Activated naive CD4-positive, alpha-beta T cell treated with anti-CD3 and anti-CD28 coated beads, Interleukin-2, amount 50 U/mL, for 72 hours (primary cell): ENCODE data around the gene PLAC8L1. TPM values are rescaled to one million over a fixed set of nuclear protein-coding genes. Genes with fewer than 3 reads are reported as not detected.
"Not testable (repeated sequence)": the region's sequence is repeated elsewhere in the genome, so short reads cannot be mapped to it uniquely, and the experiment has no call there.

Experiments
- ATAC-seq, 2 donors: fragments of 150-1000 bp; cut with Tn5 transposase; 2 replicates each; pipeline ENCODE4 v1.10.0; 2021; ENCODE audit warnings: mild to moderate bottlenecking in 2 of 2, moderate library complexity in 2 of 2
- DNase-seq, 2 donors: peaks; one replicate each; pipeline ENCODE4 v3.0.0; 2021 to 2022; ENCODE audit warnings: low spot score in 2 of 2
- H3K27ac Mint-ChIP-seq, 2 donors: one replicate each; pipeline ENCODE4 v1.8.0; 2022; ENCODE audit warnings: mild to moderate bottlenecking in 2 of 2, mixed read lengths in 2 of 2
- H3K36me3 Mint-ChIP-seq, 2 donors: one replicate each; pipeline ENCODE4 v1.8.0; 2022; ENCODE audit warnings: mixed read lengths in 2 of 2
- H3K9me3 Mint-ChIP-seq, 2 donors: one replicate each; pipeline ENCODE4 v1.8.0; 2022; ENCODE audit warnings: mixed read lengths in 2 of 2
- total RNA-seq, 2 donors: library from RNA; stranded (reverse); gene quantifications; one replicate each; pipeline ENCODE4 v1.2.3, GENCODE V29; 2022

The PLAC8L1 gene, protein sequence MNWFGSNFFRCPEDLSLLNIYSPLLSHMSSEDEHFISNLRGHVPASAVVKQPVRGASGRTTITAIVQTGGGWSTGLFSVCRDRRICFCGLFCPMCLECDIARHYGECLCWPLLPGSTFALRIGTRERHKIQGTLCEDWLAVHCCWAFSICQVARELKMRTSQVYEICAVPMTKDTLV
- under 1 TPM; 0.64 to 0.88 TPM for total RNA-seq

DNA sequence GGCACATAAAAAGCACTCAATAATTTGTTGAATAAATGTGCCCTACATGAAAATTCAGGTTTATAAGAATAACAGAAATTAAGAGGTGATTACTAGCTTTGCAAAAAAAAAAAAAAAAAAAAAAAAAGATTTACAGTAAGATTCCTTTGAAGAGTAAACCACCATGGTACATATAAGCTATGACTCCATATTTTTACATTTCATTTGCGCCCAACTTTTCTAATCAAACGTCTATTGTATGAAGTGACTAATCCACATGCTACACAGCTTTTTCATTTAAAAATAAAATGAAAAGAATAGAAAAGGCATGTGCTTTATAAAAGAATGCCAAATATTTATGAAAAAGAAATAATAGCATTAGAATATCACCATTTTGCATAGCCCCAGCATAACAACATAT lies at the start of gene PLAC8L1:
PLAC8L1 (minus strand) TSS at position 101 of the 400 bp plus-strand sequence. CDS start 1,266 bp downstream, outside the sequence.
- Mint-ChIP-seq H3K36me3 (peaks cover 9 to 11% of the 10 kb centered on the region in 2 donors), H3K27ac (peak within 1 kb of the TSS in 1 of 2 donors; percentile 20), H3K9me3 (no peaks in the 10 kb centered on the region)
- ATAC-seq = no peak
- no peak for DNase-seq

DNA sequence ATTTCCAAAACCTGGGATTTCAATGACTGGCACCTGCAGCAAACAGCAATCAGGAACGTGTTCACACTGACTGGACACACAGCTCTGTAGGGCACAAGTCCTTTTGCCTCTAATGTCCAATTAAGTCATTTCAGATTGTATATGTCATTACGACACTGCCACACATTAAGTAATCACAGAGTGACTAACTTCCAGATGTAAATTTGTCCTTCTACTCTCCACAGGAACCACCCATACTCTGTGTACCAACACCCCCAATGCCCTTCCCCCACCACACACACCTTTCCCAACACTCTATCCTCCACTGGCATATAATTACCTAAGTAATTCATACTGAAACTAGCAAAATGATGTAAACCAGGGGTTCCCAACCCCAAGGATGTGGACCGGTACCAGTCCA lies 46.6 kb upstream of the PLAC8L1 start:
- ATAC-seq = no peak
- DNase-seq = no peak
- H3K36me3 Mint-ChIP-seq = peaks cover 18 to 26% of the 10 kb centered on the region in 2 donors
- peak overlapping the region in 1 of 2 donors; percentile 97 for H3K27ac Mint-ChIP-seq
- no peaks in the 10 kb centered on the region for H3K9me3 Mint-ChIP-seq

DNA sequence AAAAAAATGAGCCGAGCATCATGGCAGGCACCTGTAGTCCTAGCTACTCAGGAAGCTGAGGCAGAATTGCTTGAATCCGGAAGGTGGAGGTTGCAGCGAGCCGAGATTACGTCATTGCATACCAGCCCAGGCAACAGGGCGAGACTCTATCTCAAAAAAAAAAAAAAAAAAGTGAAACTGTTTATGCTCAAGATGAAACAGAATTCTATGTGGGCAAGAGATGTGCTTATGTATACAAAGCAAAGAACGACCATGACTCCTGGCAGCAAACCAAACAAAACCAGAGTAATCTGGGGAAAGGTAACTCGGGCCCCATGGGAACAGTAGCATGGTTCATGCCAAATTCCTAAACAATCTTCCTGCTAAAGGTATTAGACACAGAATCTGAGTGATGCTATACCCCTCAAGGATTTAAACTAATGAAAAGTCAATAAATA lies 32.6 kb upstream of the PLAC8L1 start:
- H3K9me3 Mint-ChIP-seq = no peaks in the 10 kb centered on the region
- DNase-seq (no peak), ATAC-seq (no peak)
- peaks cover 0 to 24% of the 10 kb centered on the region in 2 donors for H3K36me3 Mint-ChIP-seq
- peak overlapping the region; percentile 61 to 79 for H3K27ac Mint-ChIP-seq

DNA sequence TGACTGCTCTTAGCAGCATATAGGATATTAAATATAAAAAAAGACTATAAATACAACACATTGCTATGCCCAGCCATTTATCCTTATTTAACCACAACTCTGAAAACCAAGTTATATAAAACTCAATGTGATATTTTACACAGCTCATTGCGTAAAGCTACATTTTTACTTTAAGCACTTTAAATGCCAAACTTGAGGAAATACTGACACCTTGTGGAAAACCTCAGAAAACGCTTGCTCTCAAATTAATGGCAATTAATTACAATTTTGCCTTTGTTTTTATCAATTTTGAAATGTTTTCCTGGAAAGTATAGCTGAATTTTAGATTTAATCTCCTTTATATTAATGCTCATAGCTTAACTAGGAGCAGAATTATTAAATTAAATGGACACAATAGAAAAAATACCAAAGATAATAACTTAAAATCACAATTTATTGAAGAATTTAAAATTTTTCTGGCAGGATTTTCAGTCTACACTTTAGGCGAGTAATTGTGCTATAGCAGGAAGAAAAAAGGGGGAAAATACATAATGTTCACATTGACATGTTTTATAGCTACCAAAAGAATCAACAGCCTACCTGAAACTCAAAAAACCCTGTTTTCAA lies 25.2 kb upstream of the PLAC8L1 start:
- Mint-ChIP-seq H3K27ac (no peak overlapping the region), H3K9me3 (no peaks in the 10 kb centered on the region), H3K36me3 (peaks cover 0 to 4% of the 10 kb centered on the region in 2 donors)
- ATAC-seq (no peak), DNase-seq (no peak)

DNA sequence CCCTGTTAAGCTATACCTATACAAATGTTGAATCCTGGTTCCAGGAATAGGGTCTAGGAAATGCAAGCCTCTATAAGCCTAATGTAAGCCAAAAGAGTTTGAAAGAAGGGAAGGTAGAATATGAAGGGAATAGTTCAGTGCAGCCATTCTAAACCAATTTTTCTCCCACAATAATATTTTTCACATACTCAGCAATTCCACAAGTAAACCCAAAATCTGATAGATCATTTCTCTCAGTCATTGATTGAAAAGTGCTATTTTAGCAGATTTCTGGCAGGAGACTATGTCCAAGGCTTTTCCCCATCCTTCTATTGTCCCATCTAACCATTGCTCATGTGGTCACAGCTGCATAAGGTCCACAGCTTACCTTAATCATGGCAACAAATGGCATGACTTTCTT lies 20.7 kb upstream of the PLAC8L1 start:
- peaks cover 26 to 30% of the 10 kb centered on the region in 2 donors for H3K36me3 Mint-ChIP-seq
- H3K27ac Mint-ChIP-seq = no peak overlapping the region
- DNase-seq = no peak
- H3K9me3 Mint-ChIP-seq = no peaks in the 10 kb centered on the region
- no peak for ATAC-seq

DNA sequence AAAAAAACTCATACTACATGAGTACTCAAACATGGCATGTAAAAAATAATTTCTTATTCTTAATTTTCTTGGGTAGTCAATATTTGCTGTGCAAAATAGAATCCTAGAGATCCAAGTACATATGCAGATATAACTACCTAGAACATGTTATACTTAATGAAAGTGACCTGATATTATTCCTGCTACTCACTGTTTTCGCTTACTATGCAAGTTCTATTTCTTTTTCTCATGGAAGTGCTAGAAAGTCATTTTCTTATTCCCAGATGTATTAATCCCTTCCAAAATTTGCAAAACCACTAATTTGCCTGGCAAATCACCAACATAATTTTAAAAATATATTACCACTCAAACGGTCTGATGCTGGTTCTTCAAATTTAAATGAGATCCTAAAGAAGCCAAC lies 19.2 kb upstream of the PLAC8L1 start:
- ATAC-seq (no peak), DNase-seq (no peak)
- Mint-ChIP-seq H3K9me3 (no peaks in the 10 kb centered on the region), H3K27ac (no peak overlapping the region), H3K36me3 (peaks cover 26 to 41% of the 10 kb centered on the region in 2 donors)

DNA sequence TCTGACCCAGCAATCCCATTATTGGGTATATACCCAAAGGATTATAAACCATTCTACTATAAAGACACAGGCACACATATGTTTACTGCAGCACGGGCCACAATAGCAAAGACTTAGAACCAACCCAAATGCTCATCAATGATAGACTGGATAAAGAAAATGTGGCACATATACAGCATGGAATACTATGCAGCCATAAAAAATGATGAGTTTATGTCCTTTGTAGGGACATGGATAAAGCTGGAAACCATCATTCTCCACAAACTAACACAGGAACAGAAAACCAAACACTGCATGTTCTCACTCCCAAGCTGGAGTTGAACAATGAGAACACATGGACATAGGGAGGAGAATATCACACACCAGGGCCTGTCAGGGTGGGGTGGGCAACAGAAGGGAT lies 16.1 kb upstream of the PLAC8L1 start:
- H3K36me3 Mint-ChIP-seq = peaks cover 33 to 50% of the 10 kb centered on the region in 2 donors
- not testable (repeated sequence) for ATAC-seq, H3K9me3 Mint-ChIP-seq, H3K27ac Mint-ChIP-seq, DNase-seq

DNA sequence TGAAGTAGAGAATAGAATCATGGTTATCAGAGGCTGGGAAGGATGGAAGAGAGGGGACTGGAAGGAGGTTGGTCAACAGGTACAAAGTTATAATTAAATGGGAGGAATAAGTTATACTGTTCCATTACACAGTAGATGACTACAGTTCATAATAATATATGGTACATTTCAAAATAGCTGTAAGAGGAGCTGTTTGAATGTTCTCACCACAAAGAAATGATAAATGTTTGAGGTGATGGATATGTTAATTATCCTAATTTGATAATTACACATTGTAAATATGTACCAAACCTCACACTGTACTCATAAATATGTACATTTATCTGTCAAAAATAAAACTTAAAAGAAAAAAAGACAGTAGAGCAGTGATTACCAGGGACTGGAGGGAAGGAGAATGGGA lies 12.9 kb upstream of the PLAC8L1 start:
- no peak for DNase-seq
- Mint-ChIP-seq H3K27ac (no peak overlapping the region), H3K36me3 (peaks cover 30 to 38% of the 10 kb centered on the region in 2 donors), H3K9me3 (no peaks in the 10 kb centered on the region)
- ATAC-seq = no peak

DNA sequence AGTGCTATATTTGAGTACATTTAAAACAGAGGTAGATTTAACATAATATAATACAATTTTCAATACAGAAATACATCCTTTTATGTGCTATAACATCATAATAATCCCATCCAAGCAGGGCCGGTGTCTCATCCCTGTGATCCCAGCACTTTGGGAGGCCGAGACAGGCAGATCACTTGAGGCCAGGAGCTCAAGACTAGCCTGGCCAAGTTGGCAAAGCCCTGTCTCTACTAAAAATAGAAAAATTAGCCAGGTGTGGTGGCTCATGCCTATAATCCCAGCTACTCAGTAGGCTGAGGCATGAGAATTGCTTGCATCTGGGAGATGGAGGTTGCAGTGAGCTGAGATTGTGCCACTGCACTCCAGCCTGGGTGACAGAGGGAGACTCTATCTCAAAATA lies 11.8 kb upstream of the PLAC8L1 start:
- not testable (repeated sequence) for H3K27ac Mint-ChIP-seq, DNase-seq, H3K9me3 Mint-ChIP-seq, ATAC-seq
- H3K36me3 Mint-ChIP-seq = peaks cover 19 to 30% of the 10 kb centered on the region in 2 donors

DNA sequence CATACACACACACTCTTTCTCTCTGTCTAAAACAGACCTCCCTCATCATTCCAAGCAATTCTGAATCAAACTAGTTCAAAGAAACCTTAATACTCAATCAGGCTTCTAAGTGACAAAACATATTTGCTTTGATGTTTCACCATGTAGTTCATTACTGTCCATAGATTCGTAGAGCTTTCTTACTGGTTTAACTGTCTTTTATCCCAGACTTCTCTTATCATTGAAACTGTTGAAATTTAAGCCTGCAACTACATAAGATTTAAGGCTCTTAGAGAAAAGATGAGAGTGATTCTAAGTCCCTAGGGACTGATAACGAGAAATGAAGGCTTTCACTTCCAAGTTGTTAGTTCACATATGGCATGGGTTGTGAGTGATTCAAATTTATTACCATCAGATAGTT lies 11.0 kb upstream of the PLAC8L1 start:
- peaks cover 13 to 23% of the 10 kb centered on the region in 2 donors for H3K36me3 Mint-ChIP-seq
- no peaks in the 10 kb centered on the region for H3K9me3 Mint-ChIP-seq
- H3K27ac Mint-ChIP-seq = peak overlapping the region in 1 of 2 donors; percentile 34
- DNase-seq = no peak
- ATAC-seq = no peak

DNA sequence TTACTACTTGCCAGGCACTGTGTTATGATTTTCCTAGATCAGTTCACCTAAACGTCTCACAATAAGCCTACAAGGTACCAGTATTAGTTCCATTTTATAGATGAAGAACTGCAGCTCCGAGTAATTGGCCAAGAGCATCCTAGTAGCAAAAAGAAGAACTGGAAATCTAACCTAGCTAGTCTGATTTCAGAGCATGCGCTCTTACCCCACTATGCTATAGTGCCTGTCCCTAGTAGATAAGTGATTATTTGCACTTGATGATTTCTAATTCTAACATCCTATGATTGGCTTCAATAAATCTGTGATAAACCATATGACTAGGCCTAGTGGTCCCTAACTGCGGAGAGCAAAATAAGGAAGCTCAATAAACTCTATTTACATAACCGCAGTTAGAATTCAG lies 7.1 kb upstream of the PLAC8L1 start:
- no peak overlapping the region for H3K27ac Mint-ChIP-seq
- ATAC-seq (no peak), DNase-seq (no peak)
- H3K9me3 Mint-ChIP-seq = no peaks in the 10 kb centered on the region
- H3K36me3 Mint-ChIP-seq = peaks cover 0 to 4% of the 10 kb centered on the region in 2 donors

DNA sequence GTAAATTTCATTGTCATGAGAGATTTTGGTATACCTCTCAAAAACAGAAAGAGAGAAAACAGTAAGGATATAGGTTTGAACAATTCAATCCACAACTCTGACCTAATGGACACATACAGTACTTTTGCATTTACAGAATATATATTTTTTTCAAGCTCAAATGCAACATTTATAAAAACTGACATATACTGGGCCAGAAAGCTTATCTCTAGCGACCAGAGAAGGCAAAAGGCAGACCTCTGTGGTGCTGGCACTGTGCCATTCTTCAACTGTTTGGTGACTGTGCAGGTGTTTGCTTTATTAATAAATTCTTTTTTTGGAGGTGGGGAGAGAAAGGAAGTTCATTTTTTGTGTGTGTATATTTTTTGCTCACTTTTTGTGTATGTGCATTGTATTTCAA lies 6.0 kb upstream of the PLAC8L1 start:
- DNase-seq = no peak
- Mint-ChIP-seq H3K36me3 (peaks cover 0 to 3% of the 10 kb centered on the region in 2 donors), H3K9me3 (no peaks in the 10 kb centered on the region), H3K27ac (no peak overlapping the region)
- no peak for ATAC-seq

DNA sequence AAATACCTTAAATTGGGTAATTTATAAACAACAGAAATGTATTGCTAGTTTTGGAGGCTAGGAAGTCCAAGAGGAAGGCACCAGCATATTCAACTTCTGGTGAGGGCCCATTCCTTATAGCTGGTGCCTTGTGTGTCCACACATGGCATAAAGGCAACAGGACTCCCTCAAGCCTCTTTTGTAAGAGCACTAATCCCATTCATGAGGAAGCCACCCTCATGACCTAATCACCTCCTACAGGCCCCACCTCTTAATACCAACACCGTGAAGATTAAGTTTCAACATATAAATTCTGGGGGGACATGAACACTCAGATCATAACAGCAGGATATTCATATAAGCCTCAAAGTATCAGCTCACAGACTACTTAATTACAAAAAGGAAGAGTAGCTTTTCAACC lies 4.0 kb upstream of the PLAC8L1 start:
- no peak overlapping the region for H3K27ac Mint-ChIP-seq
- ATAC-seq = no peak
- peaks cover 7 to 8% of the 10 kb centered on the region in 2 donors for H3K36me3 Mint-ChIP-seq
- no peak for DNase-seq
- H3K9me3 Mint-ChIP-seq = no peaks in the 10 kb centered on the region

DNA sequence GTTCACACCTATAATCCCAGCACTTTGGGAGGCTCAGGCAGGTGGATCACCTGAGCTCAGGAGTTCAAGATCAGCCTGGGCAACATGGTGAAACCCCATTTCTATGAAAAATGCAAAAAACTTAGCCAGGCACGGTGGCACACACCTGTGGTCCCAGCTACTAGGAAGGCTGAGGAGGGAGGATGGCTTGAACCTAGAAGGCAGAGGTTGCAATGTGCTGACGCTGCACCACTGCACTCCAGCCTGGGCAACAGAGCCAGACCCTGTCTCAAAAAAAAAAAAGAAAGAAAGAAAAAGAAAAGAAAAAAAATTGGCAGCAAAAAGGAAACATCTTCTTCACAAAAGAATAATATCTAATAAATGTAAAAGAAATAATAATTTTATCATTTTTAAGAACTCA lies 3.5 kb upstream of the PLAC8L1 start:
- peaks cover 9 to 11% of the 10 kb centered on the region in 2 donors for H3K36me3 Mint-ChIP-seq
- DNase-seq, H3K27ac Mint-ChIP-seq, ATAC-seq, H3K9me3 Mint-ChIP-seq: not testable (repeated sequence)

DNA sequence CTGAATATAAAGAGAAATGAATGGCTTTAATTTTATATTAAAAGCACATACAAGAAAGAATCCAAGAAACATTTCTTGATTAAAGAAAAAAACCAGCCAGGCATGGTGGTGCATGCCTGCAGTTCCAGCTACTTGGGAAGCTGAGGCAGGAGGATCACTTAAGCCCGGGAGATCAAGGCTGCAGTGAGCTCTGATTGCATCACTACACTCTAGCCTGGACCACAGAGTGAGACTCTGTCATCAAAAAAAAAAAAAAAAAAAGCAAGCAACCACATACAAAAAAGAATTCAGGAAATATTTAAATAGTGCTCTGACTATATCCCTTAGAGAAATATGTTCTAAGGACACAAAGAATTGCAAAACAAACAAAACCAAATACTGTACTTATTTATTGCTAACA lies 2.5 kb upstream of the PLAC8L1 start:
- no peak overlapping the region for H3K27ac Mint-ChIP-seq
- no peaks in the 10 kb centered on the region for H3K9me3 Mint-ChIP-seq
- ATAC-seq (no peak), DNase-seq (no peak)
- H3K36me3 Mint-ChIP-seq = peaks cover 9 to 11% of the 10 kb centered on the region in 2 donors

DNA sequence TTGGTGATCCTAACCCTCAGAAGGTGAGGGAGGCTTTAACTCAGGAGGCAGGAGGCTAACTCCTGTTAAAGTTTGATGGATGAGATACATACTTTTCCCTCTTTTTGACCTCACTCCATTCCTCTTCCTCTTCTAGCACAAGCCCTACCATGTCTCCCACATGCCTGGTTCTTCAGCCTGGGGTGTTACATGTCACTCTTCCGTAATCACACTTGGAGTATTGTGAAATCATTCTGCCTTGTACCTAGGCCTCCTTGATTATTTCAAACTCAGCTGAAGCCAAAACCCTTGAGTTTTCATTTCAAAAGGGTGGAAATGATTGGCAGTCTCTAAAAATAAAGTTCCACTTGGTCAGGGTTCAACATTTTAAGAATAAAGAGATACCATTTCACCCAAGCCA lies 1.8 kb downstream of the PLAC8L1 start:
- H3K36me3 Mint-ChIP-seq = peaks cover 9 to 11% of the 10 kb centered on the region in 2 donors
- H3K9me3 Mint-ChIP-seq = no peaks in the 10 kb centered on the region
- ATAC-seq = no peak
- no peak overlapping the region for H3K27ac Mint-ChIP-seq
- no peak for DNase-seq

DNA sequence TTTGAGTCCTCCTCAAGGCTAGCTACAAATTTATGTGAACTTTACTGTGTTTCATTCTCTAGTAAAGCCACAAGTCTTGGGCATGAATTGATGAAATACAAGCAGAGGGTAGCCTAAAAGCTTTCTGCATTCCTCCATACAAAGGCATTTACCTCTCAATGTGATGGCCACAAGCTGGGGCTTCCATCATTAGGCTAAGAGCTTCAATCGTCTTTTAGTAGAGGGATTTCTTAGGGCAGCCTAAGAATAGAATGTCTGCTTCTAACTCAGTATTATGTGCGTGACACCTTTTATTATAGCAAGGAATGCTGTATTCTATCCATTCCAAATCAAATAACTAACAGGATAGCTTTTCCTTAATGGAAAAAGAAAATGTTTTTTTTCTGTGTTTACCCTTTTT lies 3.7 kb downstream of the PLAC8L1 start:
- Mint-ChIP-seq H3K36me3 (peaks cover 9 to 11% of the 10 kb centered on the region in 2 donors), H3K9me3 (no peaks in the 10 kb centered on the region), H3K27ac (no peak overlapping the region)
- ATAC-seq (no peak), DNase-seq (no peak)

DNA sequence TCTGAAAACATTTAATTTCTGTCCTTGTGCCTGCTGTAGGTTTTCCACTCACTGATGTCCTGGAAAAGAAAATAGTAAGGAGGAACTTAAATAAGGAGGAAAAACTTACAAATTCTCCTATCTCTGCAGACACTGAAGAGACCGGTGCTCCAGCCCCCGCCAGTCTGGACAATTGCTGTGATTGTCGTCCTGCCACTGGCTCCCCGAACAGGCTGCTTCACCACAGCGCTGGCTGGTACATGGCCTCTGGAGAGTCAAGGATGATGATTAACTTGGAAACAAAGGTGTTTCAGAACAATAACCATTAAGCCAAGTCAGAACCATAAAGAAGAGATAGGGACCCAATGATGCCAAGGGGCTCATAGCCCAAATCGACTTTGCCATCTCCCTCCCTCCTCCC lies 7.3 kb downstream of the PLAC8L1 start:
- ATAC-seq (no peak), DNase-seq (no peak)
- Mint-ChIP-seq H3K36me3 (no peaks in the 10 kb centered on the region), H3K9me3 (no peaks in the 10 kb centered on the region), H3K27ac (no peak overlapping the region)
